Left renal pelvis (tissue), 4 donors: ENCODE results near the gene ATP6V0B. TPM values are rescaled to one million over a fixed set of nuclear protein-coding genes. Genes with fewer than 3 reads are reported as not detected.

Experiments used
- DNase-seq, 4 donors: peaks; one replicate each; pipeline ENCODE4 v3.0.0-alpha.2; 2013; ENCODE audit warnings: low read depth in 4 of 4, low spot score in 3 of 4
- polyA plus RNA-seq, 4 donors: library from polyadenylated mRNA; unstranded; fragments of 120-200 nt; gene quantifications; one replicate each; pipeline ENCODE4 v1.2.1, GENCODE V29; 2013; ENCODE audit not compliant: insufficient read length in 4 of 4

ATP6V0B gene
- polyA plus RNA-seq, 4 donors = 69.3 to 158 (median 130) TPM

GRCh38 chr1:43968348-43968948 lies 6.3 kb upstream of the ATP6V0B start:
- DNase-seq = no peak

- no peak for DNase-seq
Measured at GRCh38 chr1:43969416-43969745, 5.4 kb upstream of the ATP6V0B start.

- peak; percentile 81 to 94 (median 90) for DNase-seq
Measured at GRCh38 chr1:43969746-43970466, 4.9 kb upstream of the ATP6V0B start, which contains the start of gene DPH2. Gene DPH2 (plus strand): TSS chr1:43970010. CDS start chr1:43970176, 166 bp downstream.

GRCh38 chr1:43970502-43970901 lies 4.3 kb upstream of the ATP6V0B start:
- no peak for DNase-seq

GRCh38 chr1:43970911-43971310 lies 3.8 kb upstream of the ATP6V0B start:
- DNase-seq = no peak

GRCh38 chr1:43971336-43971980 lies 3.3 kb upstream of the ATP6V0B start:
- DNase-seq = no peak

GRCh38 chr1:43973981-43974442 lies 748 bp upstream of the ATP6V0B start:
- no peak for DNase-seq

- no peak for DNase-seq
Measured at GRCh38 chr1:43975249-43975961, 645 bp downstream of the ATP6V0B start.

- no peak for DNase-seq
Measured at GRCh38 chr1:43976045-43976444, 1.3 kb downstream of the ATP6V0B start.

GRCh38 chr1:43976890-43977289 lies 2.1 kb downstream of the ATP6V0B start:
- no peak for DNase-seq

GRCh38 chr1:43977376-43978263 lies 2.9 kb downstream of the ATP6V0B start:
- no peak for DNase-seq

- no peak for DNase-seq
Measured at GRCh38 chr1:43978264-43978550, 3.4 kb downstream of the ATP6V0B start.

- DNase-seq = no peak
Measured at GRCh38 chr1:43978551-43979260, 3.9 kb downstream of the ATP6V0B start, which contains the start of gene B4GALT2. Gene B4GALT2 (plus strand): TSS chr1:43979210. CDS start chr1:43981161, 1,951 bp downstream.

- no peak for DNase-seq
Measured at GRCh38 chr1:43979261-43979527, 4.4 kb downstream of the ATP6V0B start.

- DNase-seq = no peak
Measured at GRCh38 chr1:43979528-43980254, 4.9 kb downstream of the ATP6V0B start.

- DNase-seq = no peak
Measured at GRCh38 chr1:43980255-43981134, 5.7 kb downstream of the ATP6V0B start.

GRCh38 chr1:43981135-43981491 lies 6.4 kb downstream of the ATP6V0B start:
- DNase-seq = no peak

GRCh38 chr1:43981636-43982035 lies 6.9 kb downstream of the ATP6V0B start:
- DNase-seq = no peak
